22Rv1 (cell line): ENCODE data around the gene KRTAP19-7.

Source experiments
- H3K27ac ChIP-seq: fragments of 450-650 bp; 2 replicates; pipeline ENCODE4 v1.5.1; 2017
- CTCF ChIP-seq: fragments of 450-650 bp; IDR thresholded peaks from 2 replicates; pipeline ENCODE4 v1.5.1; 2017; ENCODE audit warnings: mild to moderate bottlenecking
- ZFX ChIP-seq: fragments of 450-650 bp; IDR thresholded peaks from 2 replicates; pipeline ENCODE4 v1.6.1; 2017; ENCODE audit warnings: antibody characterized with exemption, borderline replicate concordance

Gene KRTAP19-7

GRCh38 chr21:30561264-30561895 lies at the start of gene KRTAP19-7:
Gene KRTAP19-7 (minus strand): TSS chr21:30561314. CDS start chr21:30561289, 25 bp downstream.
- no peak within 1 kb of the TSS for H3K27ac ChIP-seq
- TF ChIP-seq CTCF (no peak), ZFX (no peak)

- no peak overlapping the region for H3K27ac ChIP-seq
- no peak for TF ChIP-seq CTCF
- TF ChIP-seq ZFX = no peak
Measured at GRCh38 chr21:30605968-30606367, 44.9 kb upstream of the KRTAP19-7 start.

GRCh38 chr21:30600787-30601186 lies 39.7 kb upstream of the KRTAP19-7 start, which contains the start of gene KRTAP22-1:
Gene KRTAP22-1 (plus strand): TSS chr21:30601087.
- H3K27ac ChIP-seq = no peak within 1 kb of the TSS
- TF ChIP-seq ZFX (no peak), CTCF (no peak)

- H3K27ac ChIP-seq = no peak within 1 kb of the TSS
- TF ChIP-seq CTCF (no peak), ZFX (no peak)
Measured at GRCh38 chr21:30598802-30599201, 37.7 kb upstream of the KRTAP19-7 start, which contains the start of gene KRTAP6-2. Gene KRTAP6-2 (minus strand): TSS chr21:30598902. CDS start chr21:30598874, 28 bp downstream.

GRCh38 chr21:30592140-30592539 lies 31.0 kb upstream of the KRTAP19-7 start, which contains the start of gene KRTAP6-3:
Gene KRTAP6-3 (plus strand): TSS chr21:30592440. CDS start chr21:30592446, 6 bp downstream.
- H3K27ac ChIP-seq = no peak within 1 kb of the TSS
- TF ChIP-seq CTCF (no peak), ZFX (no peak)

- H3K27ac ChIP-seq = no peak within 1 kb of the TSS
- TF ChIP-seq ZFX (no peak), CTCF (no peak)
Measured at GRCh38 chr21:30590297-30590696, 29.2 kb upstream of the KRTAP19-7 start, which contains the start of gene KRTAP22-2. Gene KRTAP22-2 (minus strand): TSS chr21:30590397.

- TF ChIP-seq ZFX (no peak), CTCF (no peak)
- H3K27ac ChIP-seq = no peak overlapping the region
Measured at GRCh38 chr21:30582870-30583269, 21.8 kb upstream of the KRTAP19-7 start.
